ENCODE measurements around the gene SLC35F4. TPM values are rescaled to one million over a fixed set of nuclear protein-coding genes. Genes with fewer than 3 reads are reported as not detected.

SLC35F4 gene
- total RNA-seq, 1 experiment from 2014 or later = not detected

DNA sequence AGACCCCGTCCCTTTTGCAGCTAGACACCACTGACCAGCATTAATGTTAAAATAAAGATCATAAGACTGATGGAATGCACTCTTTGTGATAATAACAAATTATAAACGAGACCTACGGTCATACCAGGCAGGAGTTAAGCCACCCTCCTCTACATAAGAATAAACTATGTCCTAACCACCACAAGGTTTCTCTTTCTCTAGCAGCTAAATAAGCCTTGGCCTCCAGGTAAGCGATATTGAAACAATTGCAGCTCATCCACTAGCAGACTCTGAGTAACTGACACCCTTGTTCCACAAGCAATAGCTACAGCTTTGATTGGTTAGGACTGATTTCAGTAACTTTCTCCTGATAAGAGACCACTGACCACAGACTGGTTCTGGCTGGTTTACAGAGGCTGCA, 228.0 kb downstream of the SLC35F4 start:
- ATAC-seq (no peak), DNase-seq (no peak)
- BruUV-seq (replicated peaks) = no TSS peak
- H3K4me3 ChIP-seq (ENCODE audit: low read length) = no peak overlapping the region
- no peaks in the 10 kb centered on the region for H3F3A ChIP-seq (ENCODE audit: low read length, unreplicated experiment)
- no peak for TF ChIP-seq EZH2 (IDR thresholded peaks at IDR 0.05; ENCODE audit: low read length, unreplicated experiment)
- TF ChIP-seq EZH2phosphoT487 (IDR thresholded peaks at IDR 0.05; ENCODE audit: borderline replicate concordance, low read length) = no peak
- TF ChIP-seq, protein P1, sequence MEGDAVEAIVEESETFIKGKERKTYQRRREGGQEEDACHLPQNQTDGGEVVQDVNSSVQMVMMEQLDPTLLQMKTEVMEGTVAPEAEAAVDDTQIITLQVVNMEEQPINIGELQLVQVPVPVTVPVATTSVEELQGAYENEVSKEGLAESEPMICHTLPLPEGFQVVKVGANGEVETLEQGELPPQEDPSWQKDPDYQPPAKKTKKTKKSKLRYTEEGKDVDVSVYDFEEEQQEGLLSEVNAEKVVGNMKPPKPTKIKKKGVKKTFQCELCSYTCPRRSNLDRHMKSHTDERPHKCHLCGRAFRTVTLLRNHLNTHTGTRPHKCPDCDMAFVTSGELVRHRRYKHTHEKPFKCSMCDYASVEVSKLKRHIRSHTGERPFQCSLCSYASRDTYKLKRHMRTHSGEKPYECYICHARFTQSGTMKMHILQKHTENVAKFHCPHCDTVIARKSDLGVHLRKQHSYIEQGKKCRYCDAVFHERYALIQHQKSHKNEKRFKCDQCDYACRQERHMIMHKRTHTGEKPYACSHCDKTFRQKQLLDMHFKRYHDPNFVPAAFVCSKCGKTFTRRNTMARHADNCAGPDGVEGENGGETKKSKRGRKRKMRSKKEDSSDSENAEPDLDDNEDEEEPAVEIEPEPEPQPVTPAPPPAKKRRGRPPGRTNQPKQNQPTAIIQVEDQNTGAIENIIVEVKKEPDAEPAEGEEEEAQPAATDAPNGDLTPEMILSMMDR (conservative IDR thresholded peaks at IDR 0.05; ENCODE audit: low read depth, low read length) = no peak
- no peak overlapping the region for H3K4me2 ChIP-seq (ENCODE audit: low read length)
- ChIA-PET POLR2A (ENCODE audit: unreplicated experiment) (interaction anchor here (0.7 kb wide), 1 partner anchor 894 kb away, joined by 4 read pairs; no protein-coding TSS in a partner anchor), CTCF (no interaction called here)
- H3K9me3 ChIP-seq (ENCODE audit: low read length) = no peaks in the 10 kb centered on the region
- no peak overlapping the region for H2AFZ ChIP-seq (ENCODE audit: low read length)
- H3K4me1 ChIP-seq (ENCODE audit: insufficient read depth, low read length) = no peaks in the 10 kb centered on the region
- H3K9ac ChIP-seq (ENCODE audit: low read length) = no peak overlapping the region
- H3K79me2 ChIP-seq (ENCODE audit: low read length) = no peaks in the 10 kb centered on the region
- intact Hi-C loops (cut with micrococcal nuclease) = no loop called here
- H3K36me3 ChIP-seq (ENCODE audit: low read depth, low read length) = no peaks in the 10 kb centered on the region
- no peaks in the 10 kb centered on the region for H3K9me2 ChIP-seq (replicated peaks; ENCODE audit: low read length)
- peaks cover 29% of the 10 kb centered on the region for H3K27me3 ChIP-seq (ENCODE audit: low read length)
- H4K20me1 ChIP-seq (ENCODE audit: low read length) = no peaks in the 10 kb centered on the region
- no peak overlapping the region for H3K27ac ChIP-seq (ENCODE audit: low read length)

DNA sequence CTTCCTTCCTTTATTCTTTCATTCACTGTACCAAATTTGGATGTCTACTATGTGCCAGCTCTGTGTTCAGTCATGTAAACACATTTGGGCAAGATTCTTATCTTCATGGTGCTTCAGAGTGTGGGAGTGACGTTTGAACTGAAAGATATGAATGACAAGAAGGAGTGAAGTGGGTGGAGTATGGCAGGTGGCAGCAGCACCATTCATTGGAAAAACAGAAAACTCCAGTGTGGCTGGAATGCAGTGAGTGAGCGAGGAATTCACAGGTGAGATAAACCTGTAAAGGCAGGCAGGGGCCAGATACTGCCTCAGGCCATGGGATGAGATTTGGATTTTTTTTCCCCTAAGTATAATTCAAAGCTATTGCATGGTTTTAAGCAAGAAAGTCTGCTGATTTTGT, 231.6 kb downstream of the SLC35F4 start:
- no peaks in the 10 kb centered on the region for H4K20me1 ChIP-seq (ENCODE audit: low read length)
- intact Hi-C loops (cut with micrococcal nuclease) = no loop called here
- H3K9ac ChIP-seq (ENCODE audit: low read length) = no peak overlapping the region
- ATAC-seq (no peak), DNase-seq (no peak)
- no peak overlapping the region for H3K4me2 ChIP-seq (ENCODE audit: low read length)
- no peaks in the 10 kb centered on the region for H3K4me1 ChIP-seq (ENCODE audit: insufficient read depth, low read length)
- no peaks in the 10 kb centered on the region for H3F3A ChIP-seq (ENCODE audit: low read length, unreplicated experiment)
- H3K27me3 ChIP-seq (ENCODE audit: low read length) = peaks cover 53% of the 10 kb centered on the region
- ChIA-PET POLR2A (ENCODE audit: unreplicated experiment) (no interaction called here), CTCF (interaction anchor here (0.6 kb wide), 1 partner anchor 22 kb away, joined by 3 read pairs; no protein-coding TSS in a partner anchor)
- H3K79me2 ChIP-seq (ENCODE audit: low read length) = no peaks in the 10 kb centered on the region
- no peak overlapping the region for H3K4me3 ChIP-seq (ENCODE audit: low read length)
- H3K36me3 ChIP-seq (ENCODE audit: low read depth, low read length) = no peaks in the 10 kb centered on the region
- no peak overlapping the region for H2AFZ ChIP-seq (ENCODE audit: low read length)
- H3K9me3 ChIP-seq (ENCODE audit: low read length) = no peaks in the 10 kb centered on the region
- BruUV-seq (replicated peaks) = no TSS peak
- no peak overlapping the region for H3K27ac ChIP-seq (ENCODE audit: low read length)
- H3K9me2 ChIP-seq (replicated peaks; ENCODE audit: low read length) = no peaks in the 10 kb centered on the region
- TF ChIP-seq, protein P1 (conservative IDR thresholded peaks at IDR 0.05; ENCODE audit: low read depth, low read length) = no peak
- TF ChIP-seq EZH2 (IDR thresholded peaks at IDR 0.05; ENCODE audit: low read length, unreplicated experiment) = no peak
- no peak for TF ChIP-seq EZH2phosphoT487 (IDR thresholded peaks at IDR 0.05; ENCODE audit: borderline replicate concordance, low read length)

DNA sequence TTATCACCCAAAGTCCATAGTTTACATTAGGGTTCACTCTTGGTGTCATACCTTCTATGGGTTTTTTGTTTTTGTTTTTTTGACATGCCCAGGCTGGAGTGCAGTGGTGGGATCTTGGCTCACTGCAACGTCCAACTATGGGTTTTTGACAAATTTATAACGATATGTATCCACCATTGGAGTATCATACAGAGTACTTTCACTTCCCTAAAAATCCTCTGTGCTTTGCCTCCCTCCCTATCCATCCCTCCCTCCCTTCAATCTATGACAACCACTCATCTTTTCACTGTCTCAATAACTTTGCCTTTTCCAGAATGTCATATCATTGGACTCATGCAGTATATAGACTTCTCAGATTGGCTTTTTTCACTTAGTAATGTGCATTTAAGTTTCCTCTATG, 233.2 kb downstream of the SLC35F4 start:
- no peak overlapping the region for H3K27ac ChIP-seq (ENCODE audit: low read length)
- H3K4me2 ChIP-seq (ENCODE audit: low read length) = no peak overlapping the region
- H4K20me1 ChIP-seq (ENCODE audit: low read length) = no peaks in the 10 kb centered on the region
- no peak for ATAC-seq
- no peaks in the 10 kb centered on the region for H3K9me3 ChIP-seq (ENCODE audit: low read length)
- no peak for DNase-seq
- H3K79me2 ChIP-seq (ENCODE audit: low read length) = no peaks in the 10 kb centered on the region
- no peak overlapping the region for H2AFZ ChIP-seq (ENCODE audit: low read length)
- CTCF ChIA-PET = no interaction called here
- TF ChIP-seq EZH2 (IDR thresholded peaks at IDR 0.05; ENCODE audit: low read length, unreplicated experiment) = no peak
- TF ChIP-seq, protein P1 (conservative IDR thresholded peaks at IDR 0.05; ENCODE audit: low read depth, low read length) = no peak
- TF ChIP-seq EZH2phosphoT487 (IDR thresholded peaks at IDR 0.05; ENCODE audit: borderline replicate concordance, low read length) = no peak
- no TSS peak for BruUV-seq (replicated peaks)
- no peak overlapping the region for H3K4me3 ChIP-seq (ENCODE audit: low read length)
- peaks cover 60% of the 10 kb centered on the region for H3K27me3 ChIP-seq (ENCODE audit: low read length)
- H3K9ac ChIP-seq (ENCODE audit: low read length) = no peak overlapping the region
- intact Hi-C loops (cut with micrococcal nuclease) = no loop called here
- no peaks in the 10 kb centered on the region for H3K9me2 ChIP-seq (replicated peaks; ENCODE audit: low read length)
- H3F3A ChIP-seq (ENCODE audit: low read length, unreplicated experiment) = no peaks in the 10 kb centered on the region
- POLR2A ChIA-PET (ENCODE audit: unreplicated experiment) = no interaction called here
- H3K4me1 ChIP-seq (ENCODE audit: insufficient read depth, low read length) = no peaks in the 10 kb centered on the region
- H3K36me3 ChIP-seq (ENCODE audit: low read depth, low read length) = no peaks in the 10 kb centered on the region
